WTC11 (cell line): ENCODE results near the gene SEPTIN10.

ENCODE experiments used
- CTCF ChIP-seq: fragments of 200-600 bp; IDR thresholded peaks from 2 replicates; pipeline ENCODE4 v1.8.0; 2022; ENCODE audit warnings: antibody characterized with exemption
- IRF1 ChIP-seq: sonication (generic); formaldehyde crosslinking; IDR thresholded peaks from 2 replicates; pipeline ENCODE4 v1.8.0; 2023; ENCODE audit warnings: missing genetic modification reagents
- NFYB ChIP-seq: sonication (generic); formaldehyde crosslinking; conservative IDR thresholded peaks from 2 replicates; pipeline ENCODE4 v1.8.0; 2022; ENCODE audit warnings: low read depth, missing genetic modification reagents
- TF ChIP-seq, protein P1 (sequence below): sonication (generic); formaldehyde crosslinking; IDR thresholded peaks from 2 replicates; pipeline ENCODE4 v1.8.1; 2023; ENCODE audit warnings: mild to moderate bottlenecking, missing genetic modification reagents, moderate library complexity
- TF ChIP-seq, protein P2 (sequence below): fragments of 250-450 bp; sonication (Bioruptor Pico); IDR thresholded peaks from 2 replicates; pipeline ENCODE4 v1.9.0; 2021; ENCODE audit warnings: mild to moderate bottlenecking

DNA sequence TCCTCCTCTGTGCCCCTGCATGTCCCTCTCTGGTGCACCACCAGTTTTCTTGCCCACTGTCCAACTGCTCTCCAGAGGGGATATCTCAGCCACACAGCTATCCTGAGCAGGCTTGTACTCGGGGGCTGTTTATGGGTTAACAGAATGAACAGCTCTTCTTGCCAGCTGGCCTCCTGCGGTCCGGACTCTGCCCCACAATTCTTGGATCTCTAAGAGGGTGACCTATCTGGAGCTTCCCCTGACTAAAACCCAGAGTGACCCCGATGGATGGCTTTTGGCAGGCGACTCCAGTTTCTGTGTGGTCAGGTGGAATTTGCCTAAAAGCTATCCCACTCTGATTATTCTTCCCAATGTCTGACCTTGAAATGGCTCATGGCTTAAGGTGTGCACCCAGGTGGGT lies 9.5 kb upstream of the SEPTIN10 start:
- no peak for TF ChIP-seq IRF1 (CRISPR knock-in tag)
- no peak for TF ChIP-seq CTCF
- TF ChIP-seq, protein P1, sequence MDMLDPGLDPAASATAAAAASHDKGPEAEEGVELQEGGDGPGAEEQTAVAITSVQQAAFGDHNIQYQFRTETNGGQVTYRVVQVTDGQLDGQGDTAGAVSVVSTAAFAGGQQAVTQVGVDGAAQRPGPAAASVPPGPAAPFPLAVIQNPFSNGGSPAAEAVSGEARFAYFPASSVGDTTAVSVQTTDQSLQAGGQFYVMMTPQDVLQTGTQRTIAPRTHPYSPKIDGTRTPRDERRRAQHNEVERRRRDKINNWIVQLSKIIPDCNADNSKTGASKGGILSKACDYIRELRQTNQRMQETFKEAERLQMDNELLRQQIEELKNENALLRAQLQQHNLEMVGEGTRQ, result no peak
- TF ChIP-seq, protein P2, sequence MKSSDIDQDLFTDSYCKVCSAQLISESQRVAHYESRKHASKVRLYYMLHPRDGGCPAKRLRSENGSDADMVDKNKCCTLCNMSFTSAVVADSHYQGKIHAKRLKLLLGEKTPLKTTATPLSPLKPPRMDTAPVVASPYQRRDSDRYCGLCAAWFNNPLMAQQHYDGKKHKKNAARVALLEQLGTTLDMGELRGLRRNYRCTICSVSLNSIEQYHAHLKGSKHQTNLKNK (CRISPR knock-in tag), result no peak
- no peak for TF ChIP-seq NFYB (CRISPR knock-in tag)
